GM13977 (cell line): Measurements from ENCODE around the gene PTPRC.

ENCODE experiments used
- DNase-seq: peaks from one replicate; pipeline ENCODE4 v3.0.0; 2012; ENCODE audit warnings: low spot score
- in situ Hi-C: fragments of 300-500 bp; cut with MboI; formaldehyde crosslinking; loops from one replicate; pipeline ENCODE4 v1.12.0; 2022; ENCODE audit warnings: low sequenced_read_pairs, low pct_unique_long_range_greater_than_20kb, mixed read lengths, inconsistent platforms; ENCODE audit not compliant: unreplicated experiment
- TF ChIP-seq, protein P1 (sequence below): IDR thresholded peaks from 2 replicates; pipeline ENCODE4 v1.5.1; 2012; ENCODE audit warnings: mild to moderate bottlenecking, control low read depth; ENCODE audit not compliant: insufficient read depth; ENCODE audit errors: extremely low read depth, missing control alignments

Gene PTPRC

DNA sequence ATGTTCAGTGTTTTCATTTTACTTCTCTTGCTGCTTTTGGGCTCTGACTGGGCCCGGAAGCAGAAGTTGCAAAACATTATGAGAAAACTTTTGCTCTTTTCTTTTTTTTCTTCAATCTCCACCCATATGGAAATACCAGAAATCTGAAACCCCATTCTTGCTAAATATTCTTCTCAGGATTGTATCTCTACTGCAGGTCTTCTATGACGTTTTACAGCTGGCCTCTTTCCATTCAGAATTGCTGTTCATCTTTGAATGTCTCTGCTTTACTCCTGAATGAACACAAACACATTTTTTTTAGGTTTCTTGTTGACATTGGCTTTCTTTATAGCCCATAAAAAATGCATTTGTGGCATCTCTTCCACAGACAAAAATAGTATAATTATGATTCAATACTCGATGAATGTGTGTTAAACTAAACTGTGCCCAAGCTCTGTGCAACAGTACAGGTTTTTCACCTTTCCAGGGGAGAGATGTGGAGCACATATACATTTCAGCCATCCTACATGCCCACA is 18.8 kb downstream of the PTPRC start:
- TF ChIP-seq, protein P1, sequence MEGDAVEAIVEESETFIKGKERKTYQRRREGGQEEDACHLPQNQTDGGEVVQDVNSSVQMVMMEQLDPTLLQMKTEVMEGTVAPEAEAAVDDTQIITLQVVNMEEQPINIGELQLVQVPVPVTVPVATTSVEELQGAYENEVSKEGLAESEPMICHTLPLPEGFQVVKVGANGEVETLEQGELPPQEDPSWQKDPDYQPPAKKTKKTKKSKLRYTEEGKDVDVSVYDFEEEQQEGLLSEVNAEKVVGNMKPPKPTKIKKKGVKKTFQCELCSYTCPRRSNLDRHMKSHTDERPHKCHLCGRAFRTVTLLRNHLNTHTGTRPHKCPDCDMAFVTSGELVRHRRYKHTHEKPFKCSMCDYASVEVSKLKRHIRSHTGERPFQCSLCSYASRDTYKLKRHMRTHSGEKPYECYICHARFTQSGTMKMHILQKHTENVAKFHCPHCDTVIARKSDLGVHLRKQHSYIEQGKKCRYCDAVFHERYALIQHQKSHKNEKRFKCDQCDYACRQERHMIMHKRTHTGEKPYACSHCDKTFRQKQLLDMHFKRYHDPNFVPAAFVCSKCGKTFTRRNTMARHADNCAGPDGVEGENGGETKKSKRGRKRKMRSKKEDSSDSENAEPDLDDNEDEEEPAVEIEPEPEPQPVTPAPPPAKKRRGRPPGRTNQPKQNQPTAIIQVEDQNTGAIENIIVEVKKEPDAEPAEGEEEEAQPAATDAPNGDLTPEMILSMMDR: no peak
- in situ Hi-C loops: no loop called here
- DNase-seq: no peak

DNA sequence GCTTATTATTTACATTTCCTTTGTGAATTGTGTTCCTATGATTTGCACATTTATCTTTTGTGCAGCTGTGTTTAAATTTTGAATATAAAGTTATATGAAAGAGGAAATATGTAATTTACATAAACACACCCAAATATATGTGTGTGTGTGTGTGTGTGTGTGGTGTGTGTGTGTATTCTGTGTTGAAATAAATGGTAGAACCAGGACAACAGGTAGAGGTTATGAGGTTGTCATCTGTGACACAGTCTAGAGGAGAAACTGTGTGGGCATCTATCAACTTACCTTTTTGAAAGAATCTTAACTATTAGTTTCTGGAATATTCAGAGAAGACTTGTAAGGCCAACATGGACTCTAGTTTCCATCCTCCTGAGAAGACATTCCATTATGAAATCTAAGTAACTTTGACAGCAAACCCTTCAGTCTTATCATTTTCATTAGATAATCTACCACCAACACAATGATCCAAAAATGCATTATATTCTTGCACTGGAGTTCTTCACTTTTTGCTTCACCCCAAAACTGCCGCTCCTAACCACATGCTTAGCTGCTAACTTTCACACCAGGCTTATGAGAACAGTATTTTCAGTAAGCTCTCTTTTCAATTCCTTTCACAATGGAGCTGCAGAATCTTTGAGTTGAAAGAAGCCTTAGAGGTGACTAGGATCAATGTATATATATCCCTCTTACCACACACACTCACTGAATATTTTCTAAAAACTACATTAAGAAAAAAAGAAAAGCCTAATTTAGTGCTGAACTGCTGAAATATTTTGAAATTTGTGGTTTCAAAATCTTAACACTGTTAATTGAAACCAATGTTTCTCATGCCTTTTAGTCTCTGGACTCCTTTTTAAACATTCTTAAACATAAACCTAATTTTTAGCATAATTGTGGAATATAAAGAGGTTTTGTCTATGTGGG is 21.8 kb downstream of the PTPRC start:
- DNase-seq: no peak
- TF ChIP-seq, protein P1: no peak
- in situ Hi-C loops: no loop called here

DNA sequence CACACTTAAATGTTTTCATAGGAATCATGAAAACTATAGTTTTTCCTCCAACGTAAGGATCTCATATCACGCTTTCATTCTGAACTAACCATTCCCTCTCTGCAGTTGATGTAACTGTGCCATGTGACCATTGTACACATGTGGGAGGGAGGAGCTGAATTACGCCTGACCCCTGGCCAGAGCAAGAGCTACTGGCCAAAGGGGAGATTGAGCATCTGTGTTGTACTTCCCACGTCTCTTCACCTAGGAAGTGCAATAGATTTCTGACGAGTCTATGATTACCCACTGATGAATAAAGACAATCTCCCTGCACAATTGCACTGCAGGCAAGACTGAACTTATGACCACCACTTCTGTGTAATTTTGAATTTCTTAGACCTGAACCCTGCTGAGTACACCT is 24.0 kb downstream of the PTPRC start:
- in situ Hi-C loops: no loop called here

DNA sequence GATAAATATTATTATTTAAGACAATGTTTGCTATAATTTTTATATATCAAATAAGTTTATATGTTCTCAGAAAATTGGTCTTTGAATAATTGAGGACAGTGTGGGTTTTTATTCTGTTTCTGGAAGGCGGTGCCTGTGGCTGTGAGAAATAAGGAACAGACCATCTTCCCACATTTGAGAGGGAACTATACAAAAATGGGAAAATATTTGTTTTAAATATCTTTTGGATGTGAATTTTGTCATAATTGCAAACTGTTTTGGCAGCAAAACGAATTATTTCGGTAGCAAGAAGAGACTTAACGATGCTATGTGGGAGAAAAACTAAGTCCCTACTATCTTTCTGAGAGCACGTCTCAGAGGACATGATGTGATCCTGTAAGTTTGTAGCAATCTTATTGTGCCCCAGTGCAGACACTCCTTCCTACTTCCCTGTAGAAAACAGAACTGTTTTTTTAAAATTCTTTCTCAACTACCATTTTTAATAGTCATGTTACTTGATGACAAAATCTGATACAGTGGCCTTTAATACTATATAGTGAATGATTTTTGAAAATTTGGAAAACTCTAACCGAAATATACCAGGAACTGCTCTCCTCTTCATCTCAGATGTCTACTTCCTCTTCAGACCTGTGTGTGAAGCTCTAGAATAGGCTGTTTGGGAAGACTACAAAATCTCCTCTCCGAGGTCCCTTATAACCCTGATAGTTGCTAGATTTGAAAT is 25.4 kb downstream of the PTPRC start:
- DNase-seq: no peak
- in situ Hi-C loops: no loop called here
- TF ChIP-seq, protein P1: no peak

More for the DNA sequence above, 24.0 kb downstream of the PTPRC start:
- TF ChIP-seq, protein P1: no peak
- DNase-seq: no peak

DNA sequence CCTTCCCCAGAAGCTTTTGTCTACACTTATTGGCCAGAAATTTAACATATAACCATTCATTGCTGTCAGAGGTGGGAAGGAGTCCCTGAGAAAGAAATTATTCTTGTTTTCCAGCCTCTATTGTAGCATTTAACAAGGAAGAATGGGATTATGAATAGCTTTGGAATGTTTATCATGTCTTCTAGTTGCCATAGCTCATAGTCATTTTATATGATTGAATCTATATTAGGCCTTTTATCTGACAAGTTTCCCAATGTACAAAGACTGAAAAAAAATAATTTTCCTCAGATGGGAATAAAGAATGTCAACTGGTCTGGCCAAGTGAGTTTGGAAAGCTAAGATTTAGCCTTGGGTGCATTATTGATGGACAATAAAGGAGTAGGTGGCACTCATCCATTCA is 28.3 kb downstream of the PTPRC start:
- TF ChIP-seq, protein P1: no peak
- no peak for DNase-seq
- in situ Hi-C loops: no loop called here

DNA sequence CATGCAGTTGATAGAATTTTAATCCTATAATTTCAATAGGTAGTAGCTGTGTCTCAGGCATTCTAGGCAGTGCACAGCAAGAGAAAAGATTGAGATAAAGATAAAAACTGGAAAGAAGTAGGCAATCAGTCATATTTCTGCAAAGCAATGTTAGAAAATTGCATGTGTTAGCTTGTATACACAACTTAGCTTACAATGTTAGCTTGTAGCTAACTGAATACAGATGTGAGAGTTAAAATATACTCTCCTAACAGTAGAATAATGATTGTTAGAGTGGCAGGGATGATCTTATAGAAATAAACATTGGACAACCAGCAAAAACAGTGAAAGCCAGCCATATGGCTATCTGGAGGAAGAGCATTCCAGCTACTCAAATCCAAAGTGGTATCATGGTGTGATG is 29.0 kb downstream of the PTPRC start:
- in situ Hi-C loops: no loop called here
- DNase-seq: no peak
- TF ChIP-seq, protein P1: no peak
